HTR-8/SVneo (cell line): ENCODE results near the gene SLC2A2.

Experiments
- DNase-seq: peaks from one replicate; pipeline ENCODE4 v3.0.0; 2011; ENCODE audit warnings: low spot score, mixed read lengths; ENCODE audit not compliant: insufficient read length
- FAIRE-seq: peaks from 2 replicates; lab custom pipeline; 2011; peaks lifted over from hg19 to GRCh38; lab: Jason Lieb, UNC

Gene SLC2A2

GRCh38 chr3:171039674-171040073 lies 13.2 kb upstream of the SLC2A2 start:
- no peak for FAIRE-seq
- DNase-seq, result no peak

GRCh38 chr3:171038342-171038741 lies 11.8 kb upstream of the SLC2A2 start:
- DNase-seq (no peak), FAIRE-seq (no peak)

- FAIRE-seq (peak; percentile 77), DNase-seq (peak; percentile 69)
Measured at GRCh38 chr3:171028779-171029232, 2.3 kb upstream of the SLC2A2 start.

- DNase-seq (peak; percentile 67), FAIRE-seq (peak; percentile 46)
Measured at GRCh38 chr3:171028025-171028778, 1.7 kb upstream of the SLC2A2 start.

GRCh38 chr3:171023566-171023965 lies 3.0 kb downstream of the SLC2A2 start:
- DNase-seq (no peak), FAIRE-seq (no peak)

GRCh38 chr3:171021377-171021776 lies 5.1 kb downstream of the SLC2A2 start:
- FAIRE-seq (no peak), DNase-seq (no peak)

GRCh38 chr3:171018156-171018935 lies 8.2 kb downstream of the SLC2A2 start:
- no peak for DNase-seq
- FAIRE-seq, result no peak

- FAIRE-seq (no peak), DNase-seq (no peak)
Measured at GRCh38 chr3:171013822-171014748, 12.4 kb downstream of the SLC2A2 start.

- peak; percentile 59 for FAIRE-seq
Measured at GRCh38 chr3:171011873-171012336, 14.6 kb downstream of the SLC2A2 start.

GRCh38 chr3:171011109-171011872 lies 15.2 kb downstream of the SLC2A2 start:
- no peak for FAIRE-seq
- no peak for DNase-seq

More at GRCh38 chr3:171011873-171012336, 14.6 kb downstream of the SLC2A2 start:
- DNase-seq, result no peak

GRCh38 chr3:171007316-171007715 lies 19.2 kb downstream of the SLC2A2 start:
- FAIRE-seq (no peak), DNase-seq (no peak)

GRCh38 chr3:171005648-171006047 lies 20.9 kb downstream of the SLC2A2 start:
- no peak for FAIRE-seq
- DNase-seq, result no peak

GRCh38 chr3:171001957-171002694 lies 24.4 kb downstream of the SLC2A2 start:
- FAIRE-seq, result no peak
- no peak for DNase-seq

- FAIRE-seq, result no peak
- no peak for DNase-seq
Measured at GRCh38 chr3:171001250-171001893, 25.1 kb downstream of the SLC2A2 start.

GRCh38 chr3:171000281-171000680 lies 26.2 kb downstream of the SLC2A2 start:
- FAIRE-seq (no peak), DNase-seq (no peak)

- DNase-seq (peak; percentile 40), FAIRE-seq (peak; percentile 62)
Measured at GRCh38 chr3:170999737-171000242, 26.7 kb downstream of the SLC2A2 start.

- no peak for FAIRE-seq
Measured at GRCh38 chr3:170997961-170998913, 28.3 kb downstream of the SLC2A2 start.

More at GRCh38 chr3:170997961-170998913, 28.3 kb downstream of the SLC2A2 start:
- no peak for DNase-seq
